ENCODE measurements around the gene ZNF225.
"Not testable (repeated sequence)": the region's sequence is repeated elsewhere in the genome, so short reads cannot be mapped to it uniquely, and the experiment has no call there.

Gene ZNF225

DNA sequence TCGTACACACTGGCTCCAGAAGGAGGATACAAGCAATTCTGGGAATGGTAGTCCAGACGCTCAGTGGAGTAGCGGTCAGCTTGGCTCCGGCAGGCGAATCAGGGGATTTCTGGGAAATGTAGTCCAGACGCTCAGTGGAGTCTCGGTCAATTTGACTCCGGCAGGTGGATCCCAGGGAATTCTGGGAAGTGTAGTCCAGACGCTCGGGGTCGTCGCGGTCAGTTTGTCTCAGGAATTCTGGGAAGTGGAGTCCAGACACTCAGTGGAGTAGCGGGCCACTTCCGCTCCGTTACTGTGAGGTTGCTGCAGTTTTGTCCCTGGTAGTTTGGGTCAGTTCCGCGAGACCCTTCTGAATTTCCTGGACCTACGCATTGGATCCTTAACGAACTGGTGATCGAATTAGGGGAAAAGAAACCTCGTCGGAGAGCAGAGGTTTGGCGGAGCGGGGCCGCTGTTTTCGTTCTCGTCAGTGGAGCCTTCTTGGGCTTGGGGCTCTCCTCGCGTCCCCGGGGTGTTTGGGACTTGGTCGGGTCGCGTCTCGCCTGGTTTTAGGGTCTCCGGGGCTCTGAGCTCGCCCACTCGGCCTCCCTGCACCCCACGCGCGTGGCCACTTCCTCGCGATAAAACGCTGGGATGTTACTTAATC, at the start of gene ZNF225:
Gene ZNF225 (plus strand): TSS at position 262 of the 646 bp plus-strand sequence. CDS start 2,429 bp downstream, outside the sequence.
- FAIRE-seq, result peak; percentile 99

DNA sequence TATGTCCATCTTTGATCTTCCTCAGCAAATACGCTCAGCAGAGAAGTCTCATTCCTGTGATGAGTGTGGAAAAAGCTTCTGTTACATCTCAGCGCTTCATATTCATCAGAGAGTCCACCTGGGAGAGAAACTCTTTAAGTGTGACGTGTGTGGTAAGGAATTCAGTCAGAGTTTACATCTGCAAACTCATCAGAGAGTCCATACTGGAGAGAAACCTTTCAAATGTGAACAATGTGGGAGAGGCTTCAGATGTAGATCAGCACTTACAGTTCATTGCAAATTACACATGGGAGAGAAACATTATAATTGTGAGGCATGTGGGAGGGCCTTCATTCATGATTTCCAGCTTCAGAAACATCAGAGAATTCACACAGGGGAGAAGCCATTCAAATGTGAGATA, 46.9 kb upstream of the ZNF225 start:
- FAIRE-seq, result no peak

DNA sequence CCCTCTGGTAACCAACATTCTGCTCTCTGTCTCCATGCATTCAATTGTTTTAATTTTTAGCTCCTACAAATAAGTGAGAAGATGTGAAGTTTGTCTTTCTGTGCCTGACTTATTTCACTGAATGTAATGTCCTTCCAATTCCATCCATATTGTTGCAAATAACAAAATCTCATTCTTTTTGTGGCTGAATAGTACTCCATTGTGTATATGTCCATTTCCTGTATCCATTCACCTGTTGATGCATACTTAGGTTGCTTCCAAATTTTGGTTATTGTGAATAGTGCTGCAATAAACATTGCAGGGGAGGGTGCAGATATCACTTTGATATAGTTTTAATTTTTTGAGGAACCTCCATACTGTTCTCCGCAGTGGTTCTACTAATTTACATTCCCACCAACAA, 43.8 kb upstream of the ZNF225 start:
- FAIRE-seq, result no peak

DNA sequence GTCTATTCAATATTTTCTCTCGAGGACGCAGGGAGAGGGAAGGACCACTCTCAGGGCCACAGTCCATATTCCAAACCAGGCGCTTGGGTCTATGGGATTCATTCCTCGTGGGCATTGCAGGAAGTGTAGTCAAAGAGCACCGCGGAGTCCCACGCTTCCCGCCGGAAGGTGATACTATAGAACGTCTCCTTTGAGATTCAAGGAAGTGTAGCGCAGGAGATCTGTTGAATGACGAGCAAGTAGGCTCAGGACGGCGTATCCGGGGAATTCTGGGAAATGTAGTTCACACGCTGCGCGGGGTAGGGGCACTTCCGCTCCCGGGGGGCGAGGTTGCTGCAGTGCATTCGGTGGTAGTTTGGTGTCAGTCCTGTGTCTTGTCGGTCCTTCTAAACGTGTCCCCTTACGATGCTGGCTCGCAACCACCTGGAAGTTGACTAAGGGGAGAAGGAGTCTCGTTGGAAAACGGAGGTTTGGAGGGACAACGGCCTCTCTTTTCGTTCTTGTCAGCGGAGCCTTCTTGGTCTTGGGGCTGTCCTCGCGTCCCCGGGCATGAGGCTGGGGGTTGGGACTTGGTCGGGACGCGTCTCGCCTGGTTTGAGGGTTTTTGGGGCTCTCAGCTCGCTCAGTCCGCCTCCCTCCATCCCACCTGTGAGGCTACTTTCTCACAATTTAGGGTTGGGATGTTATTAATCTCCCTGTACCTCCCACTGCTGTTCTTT, 41.2 kb upstream of the ZNF225 start, which contains the start of gene ZNF284:
Gene ZNF284 (plus strand): TSS at position 336 of the 719 bp plus-strand sequence. CDS start 4,231 bp downstream, outside the sequence.
- no peak for FAIRE-seq

DNA sequence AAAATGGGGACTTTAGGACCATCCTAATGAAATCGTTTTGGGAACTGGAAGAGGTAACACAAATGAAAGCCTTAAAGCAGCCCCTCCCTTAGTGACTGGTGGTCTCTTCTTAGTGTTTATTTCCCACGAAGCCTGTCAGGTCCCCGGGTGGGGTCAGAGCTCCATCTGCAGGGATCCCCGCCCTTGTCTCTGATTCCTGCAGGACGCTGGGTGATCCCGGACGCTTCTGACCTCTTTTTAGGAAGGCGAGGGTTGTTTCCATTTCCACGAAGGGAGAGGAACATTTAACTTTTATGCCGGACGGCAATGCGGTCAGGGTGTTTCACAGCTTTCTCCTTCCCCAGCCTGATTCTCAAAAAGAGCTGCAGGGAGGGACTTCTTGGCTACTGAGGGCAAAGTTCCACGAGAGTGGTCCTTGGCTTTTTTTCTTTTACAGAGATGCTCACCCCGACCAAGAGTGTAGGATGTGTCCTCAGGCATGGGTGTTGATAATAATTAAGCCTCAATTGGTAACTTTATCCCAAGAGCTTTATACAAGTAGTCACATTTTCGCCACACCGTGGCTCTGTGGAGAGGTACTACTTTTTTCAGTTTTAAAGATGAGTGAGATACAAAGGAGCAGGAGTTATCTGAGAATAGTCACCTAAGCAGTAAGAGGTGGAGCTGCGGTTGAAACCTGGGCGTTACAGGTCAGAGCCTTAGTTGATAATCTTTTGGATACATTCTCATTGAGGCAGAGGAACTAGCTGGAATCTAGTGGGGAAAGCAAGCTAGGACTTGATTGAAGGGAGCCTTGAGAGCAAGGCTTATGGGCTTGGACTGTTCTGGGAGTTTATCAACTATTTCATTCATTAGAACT, 40.4 kb upstream of the ZNF225 start:
- FAIRE-seq, result no peak

DNA sequence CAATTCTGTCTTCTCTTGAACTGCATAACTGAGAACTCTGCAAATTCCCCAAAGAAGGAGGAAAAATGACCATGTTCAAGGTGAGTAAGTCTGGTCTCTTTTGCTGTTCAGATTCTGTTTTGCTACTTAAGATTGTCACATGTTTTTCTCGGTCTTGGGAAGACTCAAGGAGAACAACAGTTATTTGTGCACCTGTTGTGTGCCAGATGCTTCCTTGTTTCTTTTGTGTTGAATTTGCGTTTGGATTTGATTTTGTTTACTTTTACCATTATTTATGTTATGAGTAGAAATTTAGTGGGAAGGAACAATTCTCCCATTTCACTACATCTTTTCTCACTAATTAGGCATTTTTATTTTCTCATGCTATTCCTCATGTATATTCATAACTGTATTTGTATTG, 36.9 kb upstream of the ZNF225 start:
- FAIRE-seq, result no peak

DNA sequence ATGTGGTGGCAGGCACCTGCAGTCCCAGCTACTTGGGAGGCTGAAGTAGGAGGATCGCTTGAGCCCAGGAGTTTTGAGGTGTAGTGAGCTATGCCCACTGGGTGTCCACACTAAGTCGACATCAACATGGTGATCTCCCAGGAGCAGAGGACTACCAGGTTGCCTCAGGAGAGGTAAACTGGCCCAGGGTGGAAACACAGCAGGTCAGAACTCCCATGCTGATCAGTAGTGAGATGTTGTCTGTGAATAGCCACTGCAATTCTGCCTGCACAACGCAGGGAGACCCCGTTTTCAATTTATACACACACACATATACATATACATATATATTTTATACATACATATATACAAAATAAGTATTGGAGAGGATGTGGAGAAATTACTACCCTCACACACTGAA, 21.1 kb upstream of the ZNF225 start:
- FAIRE-seq, result no peak

DNA sequence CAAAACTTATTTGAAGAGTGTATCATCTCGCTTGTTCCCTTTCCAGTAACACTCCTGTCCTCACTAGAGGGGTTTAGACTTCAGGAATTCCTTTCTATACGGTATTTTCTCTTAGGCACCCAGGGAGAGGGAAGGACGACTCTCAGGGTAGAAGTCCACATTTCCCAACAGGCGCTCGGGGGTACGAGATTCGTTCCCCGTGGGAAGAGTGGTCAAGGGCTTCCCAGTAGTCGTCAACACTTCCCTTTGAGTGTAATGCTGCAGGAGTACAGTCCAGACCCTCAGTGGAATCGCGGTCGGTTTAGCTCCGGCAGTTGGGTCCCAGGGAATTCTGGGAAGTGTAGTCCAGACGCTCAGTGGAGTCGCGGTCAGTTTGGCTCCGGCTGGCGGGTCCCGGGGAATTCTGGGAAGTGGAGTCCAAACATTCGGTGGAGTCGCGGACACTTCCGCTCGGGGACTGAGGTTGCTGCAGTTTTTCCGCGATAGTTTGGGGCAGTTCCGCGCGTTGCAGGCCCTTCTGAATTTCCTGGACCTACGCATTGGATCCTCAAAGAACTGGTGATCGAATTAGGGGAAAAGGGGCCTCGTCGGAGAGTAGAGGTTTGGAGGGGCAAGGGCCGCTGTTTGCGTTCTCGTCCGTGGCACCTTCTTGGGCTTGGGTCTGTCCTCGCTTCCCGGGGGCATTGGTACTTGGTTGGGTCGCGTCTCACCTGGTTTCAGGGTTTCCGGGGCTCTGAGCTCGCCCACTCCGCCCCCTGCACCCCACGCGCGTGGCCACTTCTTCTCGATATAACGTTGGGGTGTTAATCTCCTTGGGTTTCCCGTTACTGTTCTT, 19.1 kb upstream of the ZNF225 start, which contains the start of gene ZNF224:
Gene ZNF224 (plus strand): TSS at position 431 of the 835 bp plus-strand sequence. CDS start 3,513 bp downstream, outside the sequence.
- FAIRE-seq, result no peak

DNA sequence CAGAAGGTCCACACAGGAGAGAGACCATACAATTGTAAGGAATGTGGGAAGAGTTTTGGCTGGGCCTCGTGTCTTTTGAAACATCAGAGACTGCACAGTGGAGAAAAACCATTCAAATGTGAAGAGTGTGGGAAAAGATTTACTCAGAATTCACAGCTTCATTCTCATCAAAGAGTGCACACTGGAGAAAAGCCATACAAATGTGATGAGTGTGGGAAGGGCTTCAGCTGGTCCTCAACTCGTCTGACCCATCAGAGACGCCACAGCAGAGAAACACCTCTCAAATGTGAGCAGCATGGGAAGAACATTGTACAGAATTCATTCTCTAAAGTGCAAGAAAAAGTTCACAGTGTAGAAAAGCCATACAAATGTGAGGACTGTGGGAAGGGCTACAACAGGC, 5.4 kb upstream of the ZNF225 start:
- FAIRE-seq, result no peak

DNA sequence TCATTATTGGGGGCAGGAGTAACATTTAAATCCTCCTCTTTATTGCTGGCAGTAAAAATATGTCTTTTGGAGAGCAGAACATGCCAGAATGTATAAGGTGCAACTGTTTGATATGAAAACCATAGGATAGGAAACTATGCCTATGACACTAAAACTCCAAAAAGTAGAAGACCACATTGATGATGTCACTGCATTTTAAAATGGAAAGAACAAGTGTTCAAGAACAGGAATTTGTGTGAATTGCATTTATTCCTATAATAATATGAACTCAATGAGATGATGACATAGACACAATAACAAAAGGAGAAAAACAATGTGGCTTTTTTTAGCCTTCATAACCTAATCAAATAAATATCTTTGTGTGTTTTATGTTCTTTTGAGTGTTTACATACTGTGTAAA, 3.7 kb upstream of the ZNF225 start:
- no peak for FAIRE-seq

DNA sequence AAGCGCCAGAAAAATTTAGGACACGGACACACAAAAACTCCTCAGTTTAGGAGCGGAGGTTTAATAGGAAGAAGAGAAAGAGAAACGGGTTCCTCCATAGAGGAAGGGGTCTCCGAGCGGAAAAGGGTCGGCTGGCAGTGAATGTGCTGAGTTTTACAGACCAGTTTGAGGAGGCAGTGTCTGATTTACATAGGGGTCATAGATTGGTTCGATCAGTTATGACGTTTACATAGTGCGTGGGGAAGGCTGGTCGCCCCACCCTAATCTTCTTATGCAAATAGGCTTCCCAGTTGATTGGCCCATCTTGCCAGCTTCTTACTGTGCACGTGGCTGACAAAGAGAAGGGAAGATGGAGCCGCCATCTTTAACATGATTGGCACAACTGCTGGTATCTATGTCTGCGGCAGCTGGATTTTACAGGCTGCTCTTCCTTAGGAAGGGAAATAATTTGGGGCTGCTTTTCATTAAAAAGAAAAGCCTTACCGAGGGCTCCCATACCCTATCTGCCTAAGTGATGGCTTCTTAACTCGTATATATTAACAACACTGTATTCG, 1.2 kb upstream of the ZNF225 start:
- no peak for FAIRE-seq

DNA sequence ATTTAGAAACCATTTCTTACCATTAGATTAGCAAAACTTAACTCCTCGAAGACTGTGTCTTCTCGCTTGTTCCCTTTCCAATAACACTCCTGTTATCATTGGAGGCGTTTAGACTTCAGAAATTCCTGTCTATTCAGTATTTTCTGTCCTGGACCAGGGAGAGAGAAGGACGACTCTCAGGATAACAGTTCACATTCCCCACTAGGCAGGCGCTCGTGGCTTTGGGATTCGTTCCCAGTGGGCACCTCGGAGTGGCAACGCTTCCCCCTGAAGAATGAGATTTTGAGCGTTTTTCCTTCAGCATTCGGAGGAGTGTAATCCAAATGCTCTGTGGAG, 429 bp upstream of the ZNF225 start:
- FAIRE-seq, result no peak

DNA sequence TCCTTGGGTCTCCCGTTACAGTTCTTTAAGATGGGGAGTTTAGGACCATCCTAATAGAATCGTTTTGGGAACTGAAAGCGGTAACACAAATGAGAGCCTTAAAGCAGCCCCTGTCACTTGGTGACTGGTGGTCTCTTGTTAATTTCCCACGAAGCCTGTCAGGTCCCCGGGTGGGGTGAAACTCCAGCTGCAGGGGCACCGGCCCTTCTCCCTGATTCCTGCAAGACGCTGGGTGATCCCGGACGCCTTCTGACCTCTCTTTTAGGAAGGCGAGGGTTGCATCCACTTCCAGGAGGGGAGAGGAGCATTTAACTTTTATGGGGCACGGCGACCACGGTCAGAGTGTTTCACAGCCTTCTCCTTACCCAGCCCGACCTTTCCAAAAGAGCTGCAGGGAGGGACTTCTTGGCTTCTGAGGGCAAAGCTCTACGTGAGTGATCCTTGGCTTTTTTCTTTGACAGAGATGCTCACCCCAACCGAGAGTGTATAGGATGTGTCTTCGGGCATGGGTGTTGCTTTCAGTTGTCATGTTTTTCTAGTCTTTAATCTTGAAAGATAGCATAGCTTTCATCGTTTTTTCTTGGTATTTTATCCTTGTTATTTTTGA, 688 bp downstream of the ZNF225 start:
- no peak for FAIRE-seq

DNA sequence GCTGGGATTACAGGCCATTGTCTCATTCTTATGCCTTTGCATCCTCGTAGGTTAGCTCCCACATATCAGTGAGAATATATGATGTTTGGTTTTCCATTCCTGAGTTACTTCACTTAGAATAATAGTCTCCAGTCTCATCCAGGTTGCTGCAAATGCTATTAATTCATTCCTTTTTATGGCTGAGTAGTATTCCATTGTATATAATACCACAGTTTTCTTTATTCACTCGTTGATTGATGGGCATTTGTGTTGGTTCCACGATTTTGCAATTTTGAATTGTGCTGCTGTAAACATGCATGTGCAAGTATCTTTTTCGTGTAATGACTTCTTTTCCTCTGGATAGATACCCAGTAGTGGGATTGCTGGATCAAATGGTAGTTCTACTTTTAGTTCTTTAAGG, 8.0 kb downstream of the ZNF225 start:
- not testable (repeated sequence) for FAIRE-seq

DNA sequence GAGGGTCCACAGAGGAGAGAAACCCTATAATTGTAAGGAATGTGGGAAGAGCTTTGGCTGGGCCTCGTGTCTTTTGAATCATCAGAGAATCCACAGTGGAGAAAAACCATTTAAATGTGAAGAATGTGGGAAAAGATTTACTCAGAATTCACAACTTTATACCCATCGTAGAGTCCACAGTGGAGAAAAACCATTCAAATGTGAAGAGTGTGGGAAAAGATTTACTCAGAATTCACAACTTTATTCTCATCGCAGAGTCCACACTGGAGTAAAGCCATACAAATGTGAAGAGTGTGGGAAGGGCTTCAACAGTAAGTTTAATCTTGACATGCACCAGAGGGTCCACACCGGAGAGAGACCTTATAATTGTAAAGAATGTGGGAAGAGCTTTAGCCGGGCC, 18.8 kb downstream of the ZNF225 start:
- FAIRE-seq, result no peak

DNA sequence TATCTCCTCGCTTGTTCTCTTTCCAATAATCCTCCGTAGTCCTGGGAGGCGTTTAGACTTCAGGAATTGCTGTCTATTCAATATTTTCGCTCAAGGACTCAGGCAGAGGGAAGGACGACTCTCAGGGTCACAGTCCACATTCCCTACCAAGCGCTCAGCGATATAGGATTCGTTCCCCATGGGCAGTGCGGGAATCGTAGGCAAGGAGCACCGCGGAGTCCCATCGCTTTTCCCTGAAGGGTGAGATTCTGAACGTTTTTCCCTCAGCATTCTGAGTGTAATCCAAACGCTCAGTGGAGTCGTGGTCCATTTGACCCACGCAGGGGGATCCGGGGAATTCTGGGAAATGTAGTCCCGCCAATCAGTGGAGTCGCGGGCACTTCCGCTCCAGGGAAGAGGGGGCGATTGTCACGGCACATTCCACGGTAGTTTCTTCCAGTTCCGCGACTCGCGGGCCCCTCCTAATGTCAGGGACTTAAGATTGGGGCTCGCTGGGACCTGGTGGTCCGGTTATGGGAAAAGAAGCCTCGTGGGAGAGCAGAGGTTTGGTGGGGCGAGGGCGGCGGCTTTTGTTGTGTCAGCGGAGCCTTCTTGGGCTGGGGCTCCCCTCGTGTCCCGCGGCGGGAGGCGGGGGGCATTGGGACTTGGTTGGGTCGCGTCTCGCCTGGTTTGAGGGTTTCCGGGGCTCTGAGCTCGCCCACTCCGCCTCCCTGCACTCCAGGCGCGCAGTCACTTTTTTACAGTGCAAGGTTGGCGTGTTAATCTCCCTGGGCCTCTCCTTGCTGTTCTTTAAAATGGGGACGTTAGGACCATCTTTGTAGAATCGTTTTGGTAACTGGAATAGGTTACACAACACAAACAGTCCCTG, 28.2 kb downstream of the ZNF225 start, which contains the start of gene ZNF234:
Gene ZNF234 (plus strand): TSS at position 364 of the 868 bp plus-strand sequence. CDS start 3,079 bp downstream, outside the sequence.
- no peak for FAIRE-seq

DNA sequence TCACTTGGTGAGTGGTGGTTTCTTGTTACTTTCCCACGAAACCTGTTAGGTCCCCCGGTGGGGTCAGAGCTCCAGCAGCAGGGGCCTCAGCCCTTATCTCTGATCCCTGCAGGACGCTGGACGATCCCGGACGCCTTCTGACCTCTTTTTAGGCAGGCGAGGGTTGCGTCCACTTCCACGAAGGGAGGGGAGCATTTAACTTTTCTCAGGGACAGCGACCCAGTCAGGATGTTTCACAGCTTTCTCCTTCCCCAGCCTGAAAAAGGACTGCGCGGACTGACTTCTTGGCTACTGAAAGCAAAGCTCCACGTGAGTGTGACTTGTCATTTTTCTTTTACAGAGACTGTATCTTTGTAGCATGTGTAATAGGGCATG, 28.8 kb downstream of the ZNF225 start:
- no peak for FAIRE-seq

DNA sequence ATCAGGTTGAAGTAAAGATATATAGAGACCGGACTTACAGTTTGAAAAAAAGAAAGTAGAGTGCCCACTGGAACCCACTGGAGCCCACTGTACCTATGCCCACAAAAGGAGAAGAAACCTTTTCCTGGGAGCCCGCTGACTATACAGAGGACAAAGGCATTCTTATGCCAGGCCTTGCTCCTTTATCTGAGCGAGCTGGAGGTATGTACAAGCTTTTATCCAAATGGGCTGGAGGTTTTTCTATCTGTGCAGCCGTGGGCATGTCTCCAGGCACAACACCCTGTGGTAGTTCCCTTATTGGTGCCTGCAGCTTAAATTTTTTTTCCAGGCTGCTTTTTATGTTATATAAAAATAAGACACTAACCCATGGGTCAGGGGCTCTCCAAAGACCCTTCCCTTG, 36.6 kb downstream of the ZNF225 start:
- FAIRE-seq, result no peak

DNA sequence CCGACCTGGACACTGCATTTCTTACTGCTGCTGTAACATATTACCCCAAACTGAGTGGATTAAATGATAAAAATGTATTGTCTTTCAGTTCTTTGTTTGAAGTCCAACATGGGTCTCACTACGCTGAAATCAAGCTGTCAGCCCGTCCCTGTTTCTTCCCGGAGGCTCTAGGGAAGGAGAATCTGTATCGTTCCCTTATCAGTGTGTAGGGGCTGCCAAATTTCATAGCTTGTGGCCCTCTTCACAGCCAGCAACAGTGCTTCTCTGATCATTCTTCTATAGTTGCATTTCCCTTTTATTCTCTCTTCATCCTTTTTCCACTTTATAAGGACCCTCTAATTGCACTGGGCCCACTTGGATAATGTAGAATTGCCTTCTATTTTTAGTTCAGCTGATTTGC, 38.3 kb downstream of the ZNF225 start:
- FAIRE-seq, result no peak

DNA sequence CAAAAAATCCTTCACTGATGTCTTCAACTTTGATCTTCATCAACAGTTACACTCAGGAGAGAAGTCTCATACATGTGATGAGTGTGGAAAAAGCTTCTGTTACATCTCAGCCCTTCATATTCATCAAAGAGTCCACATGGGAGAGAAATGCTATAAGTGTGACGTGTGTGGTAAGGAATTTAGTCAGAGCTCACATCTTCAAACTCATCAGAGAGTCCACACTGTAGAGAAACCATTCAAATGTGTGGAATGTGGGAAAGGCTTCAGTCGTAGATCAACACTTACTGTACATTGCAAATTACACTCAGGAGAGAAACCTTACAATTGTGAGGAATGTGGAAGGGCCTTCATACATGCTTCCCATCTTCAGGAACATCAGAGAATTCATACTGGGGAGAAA, 43.3 kb downstream of the ZNF225 start:
- FAIRE-seq, result no peak

DNA sequence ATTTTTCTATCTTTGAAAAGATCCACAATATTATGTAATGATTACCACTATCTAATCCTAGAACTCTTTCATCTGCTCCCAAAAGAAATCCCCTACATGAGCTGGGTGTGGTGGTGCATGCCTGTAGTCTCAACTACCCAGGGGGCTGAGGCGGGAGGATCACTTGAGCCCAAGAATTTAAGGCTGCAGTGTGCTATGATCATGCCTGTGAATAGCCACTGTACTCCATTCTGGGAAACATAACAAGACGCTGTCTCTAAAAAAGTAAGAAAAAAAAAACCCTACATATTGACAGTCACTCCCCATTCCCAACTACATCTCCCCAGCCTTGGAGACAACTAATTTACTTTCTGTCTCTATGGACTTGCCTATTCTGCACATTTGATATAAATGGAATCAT, 50.6 kb downstream of the ZNF225 start:
- no peak for FAIRE-seq
